Measurements from ENCODE around the gene NAALADL2. TPM values are rescaled to one million over a fixed set of nuclear protein-coding genes. Genes with fewer than 3 reads are reported as not detected.

Gene NAALADL2
- total RNA-seq, 1 experiment from 2014 or later: 1.9 TPM

- no peaks in the 10 kb centered on the region for H3K79me2 ChIP-seq (ENCODE audit: low read length)
- H3K27me3 ChIP-seq (ENCODE audit: low read length): no peaks in the 10 kb centered on the region
- H3K4me1 ChIP-seq (ENCODE audit: insufficient read depth, low read length): peaks cover 44% of the 10 kb centered on the region
- H3K9ac ChIP-seq (ENCODE audit: low read length): no peak overlapping the region
- intact Hi-C loops (cut with micrococcal nuclease): no loop called here
- peak overlapping the region; percentile 13; the same call in 1 of the 2 replicates for H3K4me2 ChIP-seq (ENCODE audit: low read length)
- ChIA-PET CTCF (no interaction called here), POLR2A (ENCODE audit: unreplicated experiment) (no interaction called here)
- peak; percentile 85 for DNase-seq
- no TSS peak for BruUV-seq (replicated peaks)
- no peaks in the 10 kb centered on the region for H3K9me3 ChIP-seq (ENCODE audit: low read length)
- H2AFZ ChIP-seq (ENCODE audit: low read length): no peak overlapping the region
- H3K36me3 ChIP-seq (ENCODE audit: low read depth, low read length): no peaks in the 10 kb centered on the region
- H3F3A ChIP-seq (ENCODE audit: low read length, unreplicated experiment): no peaks in the 10 kb centered on the region
- ATAC-seq: peak; percentile 70
- no peaks in the 10 kb centered on the region for H3K9me2 ChIP-seq (replicated peaks; ENCODE audit: low read length)
- no peaks in the 10 kb centered on the region for H4K20me1 ChIP-seq (ENCODE audit: low read length)
- TF ChIP-seq EZH2phosphoT487 (IDR thresholded peaks at IDR 0.05; ENCODE audit: borderline replicate concordance, low read length): no peak
- no peak for TF ChIP-seq EZH2 (IDR thresholded peaks at IDR 0.05; ENCODE audit: low read length, unreplicated experiment)
- TF ChIP-seq CTCF (conservative IDR thresholded peaks at IDR 0.05; ENCODE audit: low read depth, low read length): no peak
- no peak overlapping the region for H3K4me3 ChIP-seq (ENCODE audit: low read length)
- H3K27ac ChIP-seq (ENCODE audit: low read length): peak overlapping the region; percentile 51
Observed at GRCh38 chr3:174949523-174949922, 90.4 kb downstream of the NAALADL2 start.

- peak overlapping the region; percentile 51 for H3K27ac ChIP-seq (ENCODE audit: low read length)
- H3K36me3 ChIP-seq (ENCODE audit: low read depth, low read length): no peaks in the 10 kb centered on the region
- ChIA-PET POLR2A (ENCODE audit: unreplicated experiment) (interaction anchor here (0.6 to 0.7 kb wide), 2 partner anchors 36 to 42 kb away, joined by 3 to 7 read pairs; no protein-coding TSS in a partner anchor), CTCF (interaction anchor here (0.5 kb wide), 1 partner anchor 88 kb away, joined by 8 read pairs; no protein-coding TSS in a partner anchor)
- peaks cover 58% of the 10 kb centered on the region for H3K4me1 ChIP-seq (ENCODE audit: insufficient read depth, low read length)
- peak overlapping the region; percentile 34 for H3K4me2 ChIP-seq (ENCODE audit: low read length)
- H3K9me3 ChIP-seq (ENCODE audit: low read length): no peaks in the 10 kb centered on the region
- no peak for TF ChIP-seq EZH2 (IDR thresholded peaks at IDR 0.05; ENCODE audit: low read length, unreplicated experiment)
- TF ChIP-seq EZH2phosphoT487 (IDR thresholded peaks at IDR 0.05; ENCODE audit: borderline replicate concordance, low read length): no peak
- H3K4me3 ChIP-seq (ENCODE audit: low read length): no peak overlapping the region
- no peaks in the 10 kb centered on the region for H3K27me3 ChIP-seq (ENCODE audit: low read length)
- H3K9me2 ChIP-seq (replicated peaks; ENCODE audit: low read length): no peaks in the 10 kb centered on the region
- DNase-seq: peak; percentile 89
- intact Hi-C loops (cut with micrococcal nuclease): loop anchor here (1.0 to 10.0 kb wide), 2 partner anchors 14 to 826 kb away; no protein-coding TSS in a partner anchor
- no peak overlapping the region for H2AFZ ChIP-seq (ENCODE audit: low read length)
- peak; percentile 46 for ATAC-seq
- no peaks in the 10 kb centered on the region for H3K79me2 ChIP-seq (ENCODE audit: low read length)
- no TSS peak for BruUV-seq (replicated peaks)
- no peak overlapping the region for H3K9ac ChIP-seq (ENCODE audit: low read length)
- H4K20me1 ChIP-seq (ENCODE audit: low read length): no peaks in the 10 kb centered on the region
- no peaks in the 10 kb centered on the region for H3F3A ChIP-seq (ENCODE audit: low read length, unreplicated experiment)
Observed at GRCh38 chr3:174951034-174951433, 91.9 kb downstream of the NAALADL2 start.

- no peaks in the 10 kb centered on the region for H3F3A ChIP-seq (ENCODE audit: low read length, unreplicated experiment)
- TF ChIP-seq EZH2phosphoT487 (IDR thresholded peaks at IDR 0.05; ENCODE audit: borderline replicate concordance, low read length) (no peak), EZH2 (IDR thresholded peaks at IDR 0.05; ENCODE audit: low read length, unreplicated experiment) (no peak), CTCF (conservative IDR thresholded peaks at IDR 0.05; ENCODE audit: low read depth, low read length) (no peak)
- H4K20me1 ChIP-seq (ENCODE audit: low read length): no peaks in the 10 kb centered on the region
- peaks cover 62% of the 10 kb centered on the region for H3K4me1 ChIP-seq (ENCODE audit: insufficient read depth, low read length)
- no peaks in the 10 kb centered on the region for H3K79me2 ChIP-seq (ENCODE audit: low read length)
- H3K4me3 ChIP-seq (ENCODE audit: low read length): no peak overlapping the region
- no peak for DNase-seq
- no peak overlapping the region for H3K9ac ChIP-seq (ENCODE audit: low read length)
- ChIA-PET CTCF (no interaction called here), POLR2A (ENCODE audit: unreplicated experiment) (interaction anchor here (0.7 kb wide), 1 partner anchor 37 kb away, joined by 7 read pairs; no protein-coding TSS in a partner anchor)
- H3K9me3 ChIP-seq (ENCODE audit: low read length): no peaks in the 10 kb centered on the region
- H2AFZ ChIP-seq (ENCODE audit: low read length): no peak overlapping the region
- peak overlapping the region; percentile 42 for H3K27ac ChIP-seq (ENCODE audit: low read length)
- TSS peak; percentile 89 for BruUV-seq (replicated peaks)
- H3K36me3 ChIP-seq (ENCODE audit: low read depth, low read length): no peaks in the 10 kb centered on the region
- no peak for ATAC-seq
- peak overlapping the region; percentile 34 for H3K4me2 ChIP-seq (ENCODE audit: low read length)
- no peaks in the 10 kb centered on the region for H3K9me2 ChIP-seq (replicated peaks; ENCODE audit: low read length)
- intact Hi-C loops (cut with micrococcal nuclease): loop anchor here (1.0 to 10.0 kb wide), 2 partner anchors 14 to 827 kb away; no protein-coding TSS in a partner anchor
- H3K27me3 ChIP-seq (ENCODE audit: low read length): no peaks in the 10 kb centered on the region
Observed at GRCh38 chr3:174951498-174952005, 92.4 kb downstream of the NAALADL2 start.
